Head of caudate nucleus (tissue), 42 donors: Measurements from ENCODE around the gene ABI3BP.
A peak's percentile ranks its signal among the peaks of the same experiment; 100 is the strongest.
"Not testable (repeated sequence)": the region's sequence is repeated elsewhere in the genome, so short reads cannot be mapped to it uniquely, and the experiment has no call there.

Source experiments
- DNase-seq, 42 donors: peaks; one replicate each; pipeline versions ENCODE4 v3.0.0 to v3.0.0-alpha.2; 2020 to 2021; ENCODE audit warnings: mixed read lengths in 7 of 42
- intact Hi-C: fragments of 100-400 bp; cut with DNase I; formaldehyde crosslinking; loops from one replicate; pipeline ENCODE4 v1.15.0; 2022

ABI3BP gene, protein sequence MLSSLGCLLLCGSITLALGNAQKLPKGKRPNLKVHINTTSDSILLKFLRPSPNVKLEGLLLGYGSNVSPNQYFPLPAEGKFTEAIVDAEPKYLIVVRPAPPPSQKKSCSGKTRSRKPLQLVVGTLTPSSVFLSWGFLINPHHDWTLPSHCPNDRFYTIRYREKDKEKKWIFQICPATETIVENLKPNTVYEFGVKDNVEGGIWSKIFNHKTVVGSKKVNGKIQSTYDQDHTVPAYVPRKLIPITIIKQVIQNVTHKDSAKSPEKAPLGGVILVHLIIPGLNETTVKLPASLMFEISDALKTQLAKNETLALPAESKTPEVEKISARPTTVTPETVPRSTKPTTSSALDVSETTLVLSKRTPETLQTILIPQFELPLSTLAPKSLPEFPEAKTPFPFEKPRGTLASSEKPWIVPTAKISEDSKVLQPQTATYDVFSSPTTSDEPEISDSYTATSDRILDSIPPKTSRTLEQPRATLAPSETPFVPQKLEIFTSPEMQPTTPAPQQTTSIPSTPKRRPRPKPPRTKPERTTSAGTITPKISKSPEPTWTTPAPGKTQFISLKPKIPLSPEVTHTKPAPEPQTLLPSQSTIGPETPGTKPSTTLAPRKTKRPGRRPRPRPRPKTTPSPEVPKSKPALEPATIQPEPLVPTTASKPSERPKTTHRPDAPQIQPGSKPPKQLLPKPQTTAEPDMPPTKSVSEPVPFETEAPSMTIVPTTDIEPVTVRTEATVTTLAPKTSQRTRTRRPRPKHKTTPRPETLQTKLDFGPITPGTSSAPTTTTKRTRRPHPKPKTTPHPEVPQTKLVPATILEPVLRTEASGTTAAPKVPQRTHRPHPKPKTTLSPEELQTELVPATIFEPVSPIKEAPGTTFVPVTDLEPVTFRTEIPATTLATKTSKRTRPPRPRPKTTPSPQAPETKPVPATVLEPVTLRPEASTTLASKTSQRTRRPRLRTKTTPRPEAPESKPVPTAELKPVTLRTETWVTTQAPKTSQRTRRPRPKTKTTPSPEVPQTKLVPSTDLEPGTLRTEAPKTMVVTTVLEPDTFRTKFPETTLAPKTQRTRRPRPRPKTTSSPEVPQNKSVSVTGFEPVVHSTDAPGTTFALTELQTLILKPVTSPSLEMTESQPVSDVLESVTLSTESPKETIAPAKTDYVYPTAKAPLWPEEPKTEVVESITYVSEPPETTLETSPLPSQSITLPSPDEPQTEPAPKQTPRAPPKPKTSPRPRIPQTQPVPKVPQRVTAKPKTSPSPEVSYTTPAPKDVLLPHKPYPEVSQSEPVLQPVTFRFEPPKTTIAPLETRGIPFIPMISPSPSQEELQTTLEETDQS (N-terminal part only)

DNA sequence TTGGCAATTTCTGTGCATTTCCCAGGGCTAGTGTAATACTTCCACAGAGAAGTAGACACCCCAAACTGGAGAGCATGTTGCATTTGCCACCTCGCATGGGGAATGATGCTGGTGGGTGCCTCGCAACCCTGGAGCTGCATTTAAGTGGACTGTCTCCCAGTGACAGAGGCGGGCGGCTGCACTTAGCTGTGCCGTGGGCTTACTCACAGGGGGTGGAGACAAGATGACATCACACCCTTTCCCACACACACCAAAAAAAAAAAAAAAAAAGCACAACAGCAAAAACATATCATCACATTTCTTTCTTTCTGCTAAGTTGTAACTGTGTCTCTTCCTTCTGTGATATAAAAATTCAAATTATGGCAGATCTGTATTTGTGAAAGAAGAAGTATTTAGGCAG is at the start of gene ABI3BP:
Gene ABI3BP, minus strand, starts transcription at position 113 of the 400 bp plus-strand sequence. Its CDS starts 37 bp downstream, at position 76.
- DNase-seq = peak; percentile 4 to 85 (median 48)
- intact Hi-C loops = no loop called here

GRCh38 chr3:101039285-101039684 is 46.1 kb upstream of the ABI3BP start:
- intact Hi-C loops = no loop called here
- DNase-seq = no peak

DNA sequence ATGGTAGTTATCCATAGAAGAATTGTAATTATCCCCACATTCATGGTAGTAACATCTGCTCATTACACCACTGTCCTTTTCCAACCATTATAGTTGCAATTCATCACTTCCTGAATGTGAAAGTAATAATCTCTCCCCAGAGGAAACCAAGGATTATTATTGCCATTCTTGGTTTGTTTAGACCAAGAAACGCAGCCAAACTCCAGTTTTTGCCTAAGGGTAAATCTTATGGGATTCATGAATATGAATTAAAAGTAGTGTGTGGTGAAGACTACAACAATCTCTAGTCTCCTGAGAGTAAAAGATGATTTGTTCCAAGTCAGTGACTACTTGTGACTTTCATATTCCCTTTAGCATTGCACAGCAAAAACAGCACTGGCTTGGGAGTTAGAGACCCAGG is 45.7 kb upstream of the ABI3BP start:
- intact Hi-C loops = no loop called here
- no peak for DNase-seq

GRCh38 chr3:101038393-101038792 is 45.2 kb upstream of the ABI3BP start:
- DNase-seq = no peak
- intact Hi-C loops = no loop called here

DNA sequence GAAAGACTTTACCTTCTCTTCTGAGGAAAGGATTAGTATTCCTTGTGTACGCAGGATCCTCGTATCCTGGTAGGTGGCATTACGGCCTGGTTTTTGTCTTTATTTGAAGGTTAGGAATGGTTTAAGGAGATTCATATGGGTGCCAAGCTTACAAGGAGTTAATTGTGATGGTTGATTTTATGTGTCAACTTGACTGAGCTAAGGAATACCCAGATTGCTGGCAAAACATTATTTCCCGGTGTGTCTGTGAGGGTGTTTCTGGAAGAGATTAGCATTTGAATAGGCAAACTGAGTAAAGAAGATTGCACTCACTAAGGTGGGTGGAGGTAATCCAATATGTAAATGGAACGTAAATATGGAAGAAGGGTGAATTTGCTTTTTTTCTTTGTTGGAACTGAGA is 44.4 kb upstream of the ABI3BP start:
- no peak for DNase-seq
- intact Hi-C loops = no loop called here

DNA sequence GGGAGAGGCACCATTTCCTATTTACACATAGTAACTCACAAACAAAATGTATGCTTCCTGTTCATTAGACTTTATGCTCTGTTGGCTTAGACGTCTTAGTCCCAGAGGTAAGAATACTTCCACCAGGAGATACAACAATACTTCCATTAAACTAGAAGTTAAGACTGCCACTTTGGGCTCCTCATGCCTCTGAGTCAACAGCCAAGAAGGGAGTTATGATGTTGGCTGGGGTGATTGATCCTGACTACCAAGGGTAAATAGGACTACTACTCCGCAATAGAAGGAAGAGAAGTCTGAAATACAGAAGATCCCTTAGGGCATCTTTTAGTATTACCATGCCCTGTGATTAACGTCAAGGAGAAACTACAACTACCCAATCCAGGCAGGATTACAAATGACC is 43.5 kb upstream of the ABI3BP start:
- intact Hi-C loops = no loop called here
- no peak for DNase-seq

GRCh38 chr3:101036213-101036618 is 43.0 kb upstream of the ABI3BP start:
- intact Hi-C loops = no loop called here
- DNase-seq = no peak

DNA sequence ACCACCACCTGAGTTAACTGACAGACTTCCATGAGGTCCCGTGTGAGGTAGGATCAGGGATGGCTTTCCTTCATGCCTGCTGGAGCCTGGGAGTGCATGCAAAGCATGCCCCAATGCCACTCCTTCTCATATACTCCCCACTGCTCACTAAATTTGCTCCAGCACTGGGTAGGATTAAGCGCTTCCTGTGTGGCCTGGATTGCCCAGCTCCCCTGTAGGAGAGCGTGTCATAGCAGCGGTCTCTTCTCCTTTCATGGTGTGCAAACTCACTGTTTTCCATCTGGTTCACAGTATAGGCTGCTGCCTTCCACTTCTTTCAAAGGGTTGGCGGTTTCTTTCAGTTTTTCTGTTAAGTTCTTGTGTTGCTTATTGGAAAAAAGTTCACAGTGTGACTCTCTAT is 34.1 kb upstream of the ABI3BP start:
- intact Hi-C loops = no loop called here
- no peak for DNase-seq

DNA sequence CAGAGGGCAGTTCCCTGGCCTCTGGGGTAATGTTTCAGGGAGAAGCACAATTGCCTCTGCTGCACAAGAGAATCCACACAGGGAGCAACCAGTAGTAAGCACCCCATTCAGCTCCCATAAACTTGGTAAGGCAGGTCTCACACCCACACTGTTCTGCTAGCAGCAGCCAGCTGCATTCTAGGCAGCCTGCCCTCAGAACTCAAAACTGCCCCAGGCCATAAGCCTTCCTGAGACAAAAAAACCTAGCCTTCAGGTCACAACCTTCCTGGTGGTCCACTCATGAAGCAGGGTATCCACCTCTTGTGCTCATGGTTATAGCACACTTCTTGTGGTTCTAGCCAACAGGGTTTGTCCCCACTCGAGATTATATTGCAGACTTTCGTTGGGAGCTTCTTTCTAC is 33.7 kb upstream of the ABI3BP start:
- DNase-seq = no peak
- intact Hi-C loops = no loop called here

DNA sequence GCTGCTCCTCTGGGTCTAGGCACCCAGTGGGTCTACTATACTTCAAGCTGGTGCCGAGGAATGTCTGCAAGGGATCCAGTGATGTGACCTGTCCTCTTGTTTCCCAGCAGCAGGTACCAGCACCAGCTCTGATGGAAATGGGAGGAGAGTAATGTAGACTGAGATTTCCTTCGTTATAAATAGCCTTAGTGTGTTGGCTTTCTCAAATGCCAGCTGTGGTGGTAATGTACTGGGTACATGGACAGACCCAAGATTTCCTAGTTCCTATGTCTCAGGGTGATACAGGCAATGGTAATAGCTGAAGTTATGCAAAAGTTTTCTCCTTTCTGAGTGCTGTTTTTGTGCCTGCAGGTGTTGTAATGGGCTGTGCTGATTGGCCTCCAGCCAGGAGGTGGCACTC is 33.0 kb upstream of the ABI3BP start:
- DNase-seq = no peak
- intact Hi-C loops = no loop called here

- intact Hi-C loops = no loop called here
- DNase-seq = no peak
Measured at GRCh38 chr3:101020351-101021015, 27.3 kb upstream of the ABI3BP start.

GRCh38 chr3:101017017-101017416 is 23.8 kb upstream of the ABI3BP start:
- no peak for DNase-seq
- intact Hi-C loops = no loop called here

DNA sequence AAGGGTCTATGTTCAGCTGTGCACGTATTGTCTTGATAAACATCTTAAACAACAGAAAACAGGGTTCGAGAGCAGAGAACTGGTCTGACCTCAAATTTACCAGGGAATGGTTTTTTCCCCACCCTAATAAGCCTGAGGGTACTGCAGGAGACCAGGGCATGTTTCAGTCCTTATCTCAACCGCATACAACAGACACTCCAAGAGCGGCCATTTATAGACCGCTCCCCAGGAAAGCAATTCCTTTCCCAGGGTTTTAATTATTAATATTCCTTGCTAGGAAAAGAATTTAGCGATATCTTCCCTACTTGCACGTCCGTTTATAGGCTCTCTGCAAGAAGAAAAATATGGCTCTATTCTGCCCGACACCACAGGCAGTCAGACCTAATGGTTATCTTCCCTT is 19.1 kb upstream of the ABI3BP start:
- intact Hi-C loops, DNase-seq: not testable (repeated sequence)

GRCh38 chr3:101011136-101011535 is 17.9 kb upstream of the ABI3BP start:
- intact Hi-C loops = no loop called here
- DNase-seq = no peak

DNA sequence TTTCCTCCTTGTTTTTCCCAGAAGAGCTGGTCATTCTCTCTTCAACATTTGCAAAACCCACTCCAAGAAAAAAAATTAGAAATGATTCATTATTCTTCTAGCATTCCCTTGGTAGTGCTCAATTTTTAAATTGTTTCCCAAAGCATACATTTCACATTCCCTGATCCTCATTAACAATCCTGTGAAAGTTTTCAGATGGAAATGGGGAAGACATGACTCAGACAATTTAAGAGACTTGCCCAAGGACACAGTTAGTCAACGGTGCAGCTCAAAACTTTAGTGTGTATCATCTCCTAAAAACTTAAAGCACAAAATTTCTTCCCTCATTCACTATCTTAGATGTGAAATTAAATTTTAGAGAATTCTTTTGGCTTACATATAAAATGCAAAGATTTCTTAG is 17.1 kb upstream of the ABI3BP start:
- DNase-seq = no peak
- intact Hi-C loops = no loop called here

- DNase-seq = no peak
- intact Hi-C loops = no loop called here
Measured at GRCh38 chr3:101009386-101009785, 16.2 kb upstream of the ABI3BP start.

DNA sequence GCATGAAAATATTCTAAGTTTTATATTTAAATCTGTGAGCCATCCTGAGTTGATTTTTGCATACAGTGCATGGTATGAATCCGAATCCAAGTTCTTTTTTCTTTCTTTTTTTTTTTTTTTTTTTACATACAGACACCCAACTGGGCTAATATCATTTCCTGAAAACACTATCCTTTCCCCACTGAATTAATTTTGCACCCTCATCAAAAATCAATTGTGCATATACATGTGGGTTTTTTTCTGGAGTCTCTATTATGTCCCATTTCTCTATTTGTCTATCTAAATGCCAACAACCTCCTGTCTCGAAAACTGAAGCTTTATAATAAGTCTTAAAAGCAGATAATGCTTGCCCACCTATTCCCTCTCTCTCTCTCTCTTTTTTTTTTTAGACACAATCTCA is 5.9 kb upstream of the ABI3BP start:
- DNase-seq = no peak
- intact Hi-C loops = no loop called here

DNA sequence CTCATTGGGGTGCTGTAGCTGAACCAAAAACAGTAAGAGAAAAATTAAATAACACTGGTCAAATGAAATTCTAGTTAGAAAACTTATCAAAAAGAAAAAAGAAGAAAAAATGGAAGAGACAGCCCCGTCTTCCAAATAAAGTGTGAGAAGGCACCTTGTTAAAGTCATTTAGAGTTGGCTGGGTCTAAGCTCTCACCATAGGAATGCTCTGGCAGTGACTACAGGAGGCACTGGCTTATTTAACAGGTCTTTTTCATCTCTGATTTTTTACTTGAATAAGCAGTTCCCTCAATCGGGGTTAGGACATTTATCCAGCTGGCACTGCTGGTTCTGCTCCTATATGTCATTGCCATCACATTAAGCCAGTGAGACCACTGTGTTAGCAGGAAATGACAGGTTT is 1.6 kb upstream of the ABI3BP start:
- no peak for DNase-seq
- intact Hi-C loops = no loop called here

DNA sequence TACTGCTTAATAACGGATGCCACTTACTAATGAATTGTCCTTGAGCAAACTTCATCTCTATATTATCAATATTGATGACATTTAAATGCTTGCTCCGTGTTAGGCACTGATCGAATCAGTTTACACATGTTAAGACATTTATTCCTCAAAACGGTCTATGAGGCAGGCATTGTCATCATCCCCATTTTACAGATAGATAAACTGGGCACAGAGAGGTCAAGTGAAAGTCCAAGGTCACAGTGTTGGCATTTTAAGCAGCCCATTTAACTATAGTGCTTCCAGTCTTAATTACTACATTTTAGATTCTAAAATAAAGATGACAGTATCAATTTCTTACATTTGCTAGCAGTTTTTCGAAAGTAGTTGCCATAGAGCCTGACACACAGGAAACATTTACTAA is 966 bp upstream of the ABI3BP start:
- intact Hi-C loops = no loop called here
- no peak for DNase-seq
